Endothelial cell of umbilical vein (primary cell): ENCODE results near the gene PLEKHA6. TPM values are rescaled to one million over a fixed set of nuclear protein-coding genes. Genes with fewer than 3 reads are reported as not detected.

Experiments used
- BruUV-seq: library from RNA; stranded (reverse); fragments of 400-500 nt; replicated peaks from 2 replicates; lab custom pipeline; 2021; lab: Mats Ljungman, UMichigan
- CTCF ChIA-PET: fragments of 300-600, 350-600 bp; sonication (Branson Sonifier 250); formaldehyde crosslinking; loops from one replicate; lab custom pipeline; 2021; ENCODE audit warnings: antibody characterized with exemption, inconsistent platforms; lab: Charles Lee
- POLR2A ChIA-PET: fragments of 300-600, 350-600 bp; sonication (Branson Sonifier 250); formaldehyde crosslinking; loops from one replicate; lab custom pipeline; 2021; ENCODE audit warnings: antibody characterized with exemption, inconsistent platforms; lab: Charles Lee
- DNase-seq: peaks from one replicate; pipeline ENCODE4 v3.0.0-alpha.2; 2011; ENCODE audit warnings: low read depth, low spot score
- FAIRE-seq: peaks from 2 replicates; lab custom pipeline; 2011; peaks lifted over from hg19 to GRCh38; lab: Jason Lieb, UNC
- H2AFZ ChIP-seq: 2 replicates; pipeline ENCODE4 v1.6.0; 2012; ENCODE audit warnings: low read depth, low read length, control low read depth, inconsistent platforms
- H3K27ac ChIP-seq: 2 replicates; pipeline ENCODE4 v1.5.1; 2011; ENCODE audit warnings: low read depth, mild to moderate bottlenecking, control low read depth, low read length, moderate library complexity; ENCODE audit not compliant: insufficient read depth
- H3K27me3 ChIP-seq, 2 experiments: 2 replicates each; pipeline versions ENCODE4 v1.6.0 to v1.6.1; 2011; ENCODE audit warnings: low read length in 2 of 2, mixed read lengths in 1 of 2; ENCODE audit not compliant: control insufficient read depth in 2 of 2, insufficient read depth in 2 of 2
- H3K36me3 ChIP-seq, 2 experiments: 2 replicates in 1 of 2; 3 replicates in 1 of 2; pipeline ENCODE4 v1.5.1; 2011; ENCODE audit warnings: low read length in 2 of 2, mild to moderate bottlenecking in 1 of 2, moderate library complexity in 1 of 2; ENCODE audit not compliant: control insufficient read depth in 2 of 2, insufficient read depth in 2 of 2; ENCODE audit errors: extremely low read depth in 1 of 2
- H3K4me1 ChIP-seq: 3 replicates; pipeline ENCODE4 v1.5.1; 2011; ENCODE audit warnings: mild to moderate bottlenecking, low read length; ENCODE audit not compliant: control insufficient read depth, insufficient read depth; ENCODE audit errors: extremely low read depth
- H3K4me2 ChIP-seq: 2 replicates; pipeline ENCODE4 v1.6.1; 2011; ENCODE audit warnings: low read length, control low read depth, mixed read lengths; ENCODE audit not compliant: insufficient read depth
- H3K4me3 ChIP-seq, 3 experiments: fragments of 200-600 bp in 1 of 3; sonication (generic), shearing (Covaris generic) in 1 of 3; replicated peaks in 1 of 3; 2 replicates each; pipeline ENCODE4 v1.5.1; 2011 to 2016; ENCODE audit warnings: control low read depth in 3 of 3, low read length in 3 of 3, mild to moderate bottlenecking in 2 of 3, inconsistent platforms in 1 of 3, low read depth in 1 of 3, moderate library complexity in 1 of 3; ENCODE audit not compliant: insufficient read depth in 1 of 3
- H3K79me2 ChIP-seq: 2 replicates; pipeline ENCODE4 v1.6.0; 2012; ENCODE audit warnings: low read length, inconsistent platforms; ENCODE audit not compliant: control insufficient read depth, insufficient read depth
- H3K9ac ChIP-seq: replicated peaks from 2 replicates; pipeline ENCODE3; 2011; ENCODE audit warnings: low read length, control low read depth; ENCODE audit not compliant: insufficient read depth; ENCODE audit errors: extremely low read depth
- H3K9me1 ChIP-seq: replicated peaks from 3 replicates; pipeline ENCODE4 v1.6.0; 2011; ENCODE audit warnings: mild to moderate bottlenecking, low read length; ENCODE audit not compliant: control insufficient read depth, insufficient read depth; ENCODE audit errors: extremely low read depth
- H3K9me3 ChIP-seq: replicated peaks from 2 replicates; pipeline ENCODE4 v1.5.1; 2012; ENCODE audit warnings: low read length, inconsistent platforms; ENCODE audit not compliant: control insufficient read depth, insufficient read depth
- H4K20me1 ChIP-seq: replicated peaks from 2 replicates; pipeline ENCODE3; 2011; ENCODE audit warnings: mild to moderate bottlenecking, low read length; ENCODE audit not compliant: control insufficient read depth, insufficient read depth; ENCODE audit errors: extremely low read depth
- CTCF ChIP-seq, 2 donors: IDR thresholded peaks; 1 replicate in 1 of 2; 2 replicates in 1 of 2; pipeline ENCODE4 v1.5.1; 2011; ENCODE audit warnings: low read length in 2 of 2, mild to moderate bottlenecking in 2 of 2, moderate library complexity in 2 of 2, control low read depth in 1 of 2, inconsistent platforms in 1 of 2, low read depth in 1 of 2; ENCODE audit not compliant: insufficient read depth in 1 of 2; ENCODE audit errors: extremely low read depth in 1 of 2
- EZH2 ChIP-seq: IDR thresholded peaks from 2 replicates; pipeline ENCODE4 v1.6.1; 2012; ENCODE audit warnings: borderline replicate concordance, low read depth, mild to moderate bottlenecking, moderate library complexity, low read length, inconsistent platforms; ENCODE audit not compliant: severe bottlenecking
- FOS ChIP-seq: IDR thresholded peaks from 2 replicates; pipeline ENCODE4 v1.6.1; 2011; ENCODE audit warnings: mild to moderate bottlenecking, low read length, moderate library complexity, borderline replicate concordance; ENCODE audit not compliant: insufficient read depth
- GATA2 ChIP-seq: IDR thresholded peaks from 2 replicates; pipeline ENCODE4 v1.7.0; 2011; ENCODE audit warnings: low read depth, mild to moderate bottlenecking, moderate library complexity, mixed read lengths, low read length; ENCODE audit not compliant: insufficient read length, insufficient read depth
- JUN ChIP-seq: IDR thresholded peaks from 2 replicates; pipeline ENCODE4 v1.6.1; 2011; ENCODE audit warnings: borderline replicate concordance, low read depth; ENCODE audit not compliant: insufficient read length, insufficient read depth
- MAX ChIP-seq: IDR thresholded peaks from 2 replicates; pipeline ENCODE4 v1.6.1; 2011; ENCODE audit not compliant: insufficient read depth, insufficient read length
- MYC ChIP-seq: IDR thresholded peaks from one replicate; pipeline ENCODE4 v1.6.1; 2011; ENCODE audit warnings: mild to moderate bottlenecking, low read depth, low read length
- POLR2A ChIP-seq: IDR thresholded peaks from 2 replicates; pipeline ENCODE4 v1.6.1; 2012; ENCODE audit warnings: low read depth, mild to moderate bottlenecking, control low read depth, low read length
- POLR2AphosphoS5 ChIP-seq: IDR thresholded peaks from 2 replicates; pipeline ENCODE4 v1.6.1; 2012; ENCODE audit warnings: low read depth, mild to moderate bottlenecking, control low read depth, low read length, moderate library complexity; ENCODE audit not compliant: insufficient read depth
- dilution Hi-C: fragments of 300-500 bp; cut with MboI; formaldehyde crosslinking; loops from one replicate; pipeline ENCODE4 v1.15.0; 2019; ENCODE audit warnings: low sequenced_read_pairs; ENCODE audit not compliant: extremely low pct_ligation_motif_present
- intact Hi-C: fragments of 100-400 bp; cut with micrococcal nuclease; formaldehyde crosslinking; loops from one replicate; pipeline ENCODE4 v1.10.0; 2022
- polyA plus RNA-seq, 4 experiments: library from polyadenylated mRNA; depleted of rRNA in 3 of 4; stranded (reverse) in 3 of 4; unstranded in 1 of 4; fragments of >200 nt; gene quantifications; 2 replicates each; pipeline versions ENCODE4 v1.2.1 to v1.2.3, GENCODE V29; 2011 to 2012; ENCODE audit warnings: missing spikeins in 1 of 4
- total RNA-seq: library from RNA; stranded (reverse); gene quantifications from 2 replicates; pipeline ENCODE4 v1.2.3, GENCODE V29; 2021

PLEKHA6 gene
- total and polyA plus RNA-seq, 2 donors (not counting 3 experiments of a cell fraction or from before 2014, with no cell fraction given), result 2.1 to 15.0 TPM

- dilution Hi-C loops (loop anchor here (25.0 kb wide), 1 partner anchor 172 kb away; the partner anchor contains the start of genes ETNK2 and REN), intact Hi-C loops (no loop called here)
- H3K27me3 ChIP-seq, result no peaks in the 10 kb centered on the region
- H3K9me1 ChIP-seq, result no peaks in the 10 kb centered on the region
- H3K4me3 ChIP-seq, result no peak overlapping the region
- no TSS peak for BruUV-seq
- no peak overlapping the region for H3K27ac ChIP-seq
- ChIA-PET CTCF (interaction anchor here (1.1 to 3.0 kb wide), 4 partner anchors 9 to 76 kb away, joined by 3 to 12 read pairs (median 8); no protein-coding TSS in a partner anchor), POLR2A (no interaction called here)
- peaks cover 20% of the 10 kb centered on the region for H3K4me1 ChIP-seq
- no peak overlapping the region for H2AFZ ChIP-seq
- no peaks in the 10 kb centered on the region for H3K9me3 ChIP-seq
- TF ChIP-seq GATA2 (no peak), EZH2 (no peak), MAX (no peak)
- H3K4me2 ChIP-seq, result no peak overlapping the region
- no peak for DNase-seq
- FAIRE-seq, result no peak
- no peaks in the 10 kb centered on the region for H3K36me3 ChIP-seq
- no peak overlapping the region for H3K9ac ChIP-seq
- no peaks in the 10 kb centered on the region for H3K79me2 ChIP-seq
- no peaks in the 10 kb centered on the region for H4K20me1 ChIP-seq
These were observed 25.3 kb downstream of the PLEKHA6 start for GRCh38 chr1:204334455-204334854.

- POLR2A ChIA-PET, result interaction anchor here (1.1 kb wide), 1 partner anchor 10 kb away, joined by 3 read pairs; no protein-coding TSS in a partner anchor
- peaks cover 17% of the 10 kb centered on the region for H3K4me1 ChIP-seq
- dilution Hi-C loops, result loop anchor here (25.0 kb wide), 1 partner anchor 171 kb away; the partner anchor contains the start of genes ETNK2 and REN
These were observed 26.3 kb downstream of the PLEKHA6 start for GRCh38 chr1:204333427-204333826.

More at GRCh38 chr1:204333427-204333826, 26.3 kb downstream of the PLEKHA6 start:
- no peak for FAIRE-seq
- Histone ChIP-seq H3K9me3 (no peaks in the 10 kb centered on the region), H3K27ac (no peak overlapping the region), H3K9me1 (no peaks in the 10 kb centered on the region), H3K4me2 (no peak overlapping the region), H3K9ac (no peak overlapping the region), H3K79me2 (no peaks in the 10 kb centered on the region), H3K4me3 (no peak overlapping the region), H3K27me3 (no peaks in the 10 kb centered on the region), H4K20me1 (no peaks in the 10 kb centered on the region), H2AFZ (no peak overlapping the region), H3K36me3 (no peaks in the 10 kb centered on the region)
- TF ChIP-seq MYC (no peak), MAX (no peak), GATA2 (no peak), JUN (no peak), CTCF (IDR thresholded peaks at IDR 0.05; ENCODE audit: extremely low read depth in 1 of 2, insufficient read depth in 1 of 2, low read depth in 1 of 2, low read length in 2 of 2) (no peak), POLR2A (no peak), POLR2AphosphoS5 (no peak), EZH2 (no peak), FOS (no peak)
- CTCF ChIA-PET, result interaction anchor here (0.6 to 3.0 kb wide), 11 partner anchors 9 to 127 kb away, joined by 3 to 12 read pairs (median 4); partner anchors contain the start of gene GOLT1A
- no TSS peak for BruUV-seq
- DNase-seq, result no peak
- intact Hi-C loops, result no loop called here
